GM18907 (cell line): Measurements from ENCODE around the gene ELK1.
A peak's percentile ranks its signal among the peaks of the same experiment; 100 is the strongest.
"Not testable (repeated sequence)": the region's sequence is repeated elsewhere in the genome, so short reads cannot be mapped to it uniquely, and the experiment has no call there.

Experiments
- ATAC-seq: cut with Tn5 transposase; IDR thresholded peaks from one replicate; pipeline ENCODE4 v1.9.1; 2021; ENCODE audit warnings: mild to moderate bottlenecking, moderate library complexity; ENCODE audit not compliant: unreplicated experiment

ELK1 gene, protein sequence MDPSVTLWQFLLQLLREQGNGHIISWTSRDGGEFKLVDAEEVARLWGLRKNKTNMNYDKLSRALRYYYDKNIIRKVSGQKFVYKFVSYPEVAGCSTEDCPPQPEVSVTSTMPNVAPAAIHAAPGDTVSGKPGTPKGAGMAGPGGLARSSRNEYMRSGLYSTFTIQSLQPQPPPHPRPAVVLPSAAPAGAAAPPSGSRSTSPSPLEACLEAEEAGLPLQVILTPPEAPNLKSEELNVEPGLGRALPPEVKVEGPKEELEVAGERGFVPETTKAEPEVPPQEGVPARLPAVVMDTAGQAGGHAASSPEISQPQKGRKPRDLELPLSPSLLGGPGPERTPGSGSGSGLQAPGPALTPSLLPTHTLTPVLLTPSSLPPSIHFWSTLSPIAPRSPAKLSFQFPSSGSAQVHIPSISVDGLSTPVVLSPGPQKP

DNA sequence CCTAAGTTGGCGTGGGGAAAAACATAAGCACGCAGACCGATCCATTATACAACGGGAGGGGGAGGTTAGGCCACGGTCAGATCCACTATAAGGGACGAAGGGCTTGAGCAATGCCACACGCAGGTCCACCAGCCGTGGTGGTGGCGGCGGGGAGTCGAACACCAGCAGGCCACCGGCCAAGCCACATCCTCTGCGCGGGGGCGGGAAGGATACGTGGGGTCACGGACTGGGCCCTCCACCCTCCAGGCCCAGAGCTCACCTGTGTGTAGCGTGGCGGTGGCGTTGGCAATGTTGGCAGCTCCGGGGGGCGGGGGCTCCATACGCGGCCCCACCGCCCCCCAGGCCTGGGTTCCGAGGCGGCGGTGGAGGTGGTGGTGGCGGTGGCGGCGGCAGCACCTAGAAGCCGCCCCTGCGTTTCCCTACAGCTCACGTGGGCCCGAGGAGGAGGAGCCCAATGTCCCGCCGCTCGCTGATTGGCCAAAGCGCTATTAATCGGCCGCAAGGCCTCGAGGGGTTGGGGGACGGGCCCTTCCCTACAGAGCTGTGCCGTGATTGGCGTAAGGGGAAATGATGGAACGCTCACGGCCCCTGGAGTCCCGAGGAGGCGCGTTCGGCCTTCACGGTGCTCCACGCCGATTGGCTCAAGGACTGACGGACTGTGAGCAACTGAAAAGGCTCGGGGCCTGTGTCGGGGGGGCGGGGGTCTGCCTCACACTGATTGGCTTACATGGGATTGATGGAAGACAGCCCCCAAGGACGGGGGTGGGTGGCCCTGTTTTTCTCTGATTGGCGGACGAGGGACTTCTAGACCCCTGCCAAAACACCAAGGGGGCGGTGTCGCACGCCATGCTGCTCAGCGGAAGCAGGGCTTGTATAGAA lies at the start of gene ELK1:
ELK1 (minus strand) TSS at position 400 of the 879 bp plus-strand sequence. CDS start 9,122 bp downstream, outside the sequence.
- peak; percentile 89 for ATAC-seq

DNA sequence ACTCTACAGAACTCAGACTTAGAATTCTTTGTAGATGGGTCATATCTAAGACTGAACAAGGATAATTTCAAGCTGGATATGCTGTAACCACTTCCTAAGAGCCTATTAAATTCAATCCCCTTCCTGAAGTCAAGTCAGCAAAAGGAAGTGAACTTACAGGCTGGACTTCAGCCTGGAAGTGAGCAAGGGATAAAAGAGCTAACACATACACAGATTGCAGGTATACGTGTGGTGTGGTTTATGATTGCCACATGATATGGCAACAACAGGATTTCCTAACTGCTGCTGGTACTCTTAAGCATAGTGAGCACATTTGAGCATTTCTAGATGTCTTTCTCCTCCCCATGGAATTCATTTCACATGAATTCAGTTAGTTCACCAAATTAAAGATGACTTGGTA lies 46.8 kb upstream of the ELK1 start:
- ATAC-seq, result no peak

DNA sequence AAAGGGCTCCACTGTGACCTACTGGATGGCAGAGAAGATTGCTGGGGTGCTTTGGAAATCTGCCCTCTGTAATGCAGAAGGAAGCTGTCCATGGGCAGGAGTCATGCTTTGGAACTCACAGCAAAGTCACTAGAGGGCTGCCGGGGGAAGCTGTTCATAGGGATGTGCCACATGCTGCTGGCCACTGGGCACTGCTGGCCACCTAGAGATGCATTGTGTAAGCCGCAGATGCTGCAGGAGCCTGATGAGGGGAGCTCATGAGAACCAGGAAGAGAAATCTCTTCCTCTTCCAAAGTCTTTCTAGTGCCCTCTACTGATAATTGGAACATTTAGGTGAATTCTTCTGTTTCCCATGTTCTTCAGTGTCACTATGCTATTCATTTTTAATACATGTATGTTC lies 39.8 kb upstream of the ELK1 start:
- no peak for ATAC-seq

DNA sequence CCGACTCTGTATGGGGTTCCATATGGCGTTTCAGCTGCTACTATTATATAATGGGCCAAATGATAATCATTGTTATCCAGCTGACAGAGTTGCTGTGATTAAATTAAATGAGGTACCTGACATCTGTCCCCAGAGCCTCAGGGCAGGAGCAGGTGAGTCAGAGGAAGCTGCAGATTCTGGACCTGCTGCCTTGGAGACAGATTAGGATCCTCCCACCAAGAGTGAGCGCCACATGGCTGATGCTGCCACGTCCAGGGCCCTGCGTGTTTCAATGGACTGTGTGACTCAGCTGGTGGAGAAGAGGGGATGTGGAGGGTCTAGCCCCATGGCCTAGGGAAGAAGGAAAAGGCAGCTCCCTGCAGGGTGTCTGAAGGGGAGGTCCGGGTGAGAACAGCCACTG lies 36.9 kb upstream of the ELK1 start:
- no peak for ATAC-seq

- ATAC-seq, result no peak
Observed at GRCh38 chrX:47683829-47684205, 33.5 kb upstream of the ELK1 start.

DNA sequence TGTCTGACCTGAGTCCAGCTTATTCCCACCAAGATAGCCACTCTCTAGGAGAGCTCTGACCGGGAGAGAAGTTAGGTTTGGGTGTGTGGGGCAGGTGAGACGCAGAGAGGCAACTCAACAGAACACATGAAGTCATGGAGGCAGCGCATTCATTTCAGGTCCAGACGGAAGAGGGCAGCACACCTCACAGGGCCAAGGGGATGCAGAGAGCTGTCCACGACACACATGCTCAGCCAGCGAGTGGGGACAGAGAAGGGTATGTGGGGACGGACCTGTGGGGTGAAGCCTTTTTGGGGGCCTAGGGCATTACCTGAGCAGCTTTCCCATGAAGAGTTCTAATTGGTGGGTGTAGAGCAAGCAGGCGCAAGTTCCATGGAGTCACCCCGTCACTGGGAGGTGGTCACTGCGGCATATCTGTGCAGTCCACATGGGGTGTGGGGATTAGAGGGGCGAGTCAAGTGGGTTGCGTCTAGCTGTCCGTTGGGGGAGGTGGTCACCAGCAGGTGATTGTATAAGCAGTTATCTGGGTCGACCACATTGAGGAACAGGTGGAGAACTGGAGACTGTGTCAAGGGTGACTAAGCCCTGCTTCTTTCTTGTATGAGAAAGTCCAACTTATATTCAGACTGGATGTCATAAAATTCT lies 32.9 kb upstream of the ELK1 start:
- ATAC-seq, result no peak

DNA sequence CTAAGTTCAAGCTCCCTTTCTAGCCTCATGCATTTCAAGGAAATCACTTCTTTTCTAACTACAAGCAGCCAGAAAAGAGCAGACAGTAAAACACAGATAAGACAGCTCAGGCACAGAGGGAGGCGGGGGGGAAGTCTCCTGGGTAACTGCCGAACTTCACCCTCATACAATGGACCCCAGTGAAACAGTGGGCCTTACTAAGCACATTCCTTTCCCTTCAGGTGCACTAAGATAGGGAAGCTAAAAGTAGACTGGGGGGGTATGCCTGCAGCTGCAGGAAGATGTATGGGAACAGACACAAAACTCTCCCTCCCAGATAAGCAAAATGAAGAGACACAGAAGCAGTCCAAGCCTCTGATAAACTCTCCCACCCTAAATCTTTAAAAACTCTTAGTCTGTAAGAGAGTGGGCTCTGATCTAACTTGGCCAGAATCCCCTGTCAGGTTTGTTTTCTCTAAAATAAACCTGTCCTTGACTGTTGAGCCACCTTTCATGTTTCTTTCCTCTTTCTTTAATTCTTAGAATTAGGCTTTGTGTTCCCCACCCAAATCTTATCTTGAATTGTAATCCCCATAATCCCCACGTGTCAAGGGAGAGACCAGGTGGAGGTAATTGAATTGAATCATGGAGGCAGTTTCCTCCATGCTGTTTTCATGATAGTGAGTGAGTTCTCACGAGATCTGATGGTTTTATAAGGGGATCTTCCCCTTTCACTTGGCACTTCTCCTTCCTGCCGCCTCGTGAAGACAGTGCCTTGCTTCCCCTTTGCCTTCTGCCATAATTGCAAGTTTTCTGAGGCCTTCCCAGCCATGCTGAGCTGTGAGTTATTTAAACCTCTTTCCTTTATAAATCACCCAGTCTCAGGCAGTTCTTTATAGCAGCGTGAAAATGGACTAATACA lies 25.8 kb upstream of the ELK1 start:
- ATAC-seq, result not testable (repeated sequence)

DNA sequence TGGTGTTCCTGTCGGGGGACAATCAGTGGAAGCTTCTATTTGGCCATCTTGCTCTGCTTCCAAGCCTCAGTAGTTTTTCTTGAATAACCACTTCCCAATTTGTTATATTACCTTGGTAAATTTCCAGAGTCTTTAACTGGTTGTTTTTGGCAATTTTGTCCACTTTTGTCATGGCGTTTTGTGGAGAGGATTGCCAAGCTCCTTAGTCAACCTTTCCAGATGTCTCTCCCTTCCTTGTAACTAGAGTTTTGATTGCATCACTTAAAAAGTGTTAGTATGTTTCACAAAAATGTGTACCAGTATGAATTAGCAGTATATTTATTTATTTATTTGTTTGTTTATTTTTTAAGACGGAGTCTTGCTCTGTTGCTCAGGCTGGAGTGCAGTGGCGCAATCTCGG lies 24.4 kb upstream of the ELK1 start:
- ATAC-seq, result no peak

- ATAC-seq, result not testable (repeated sequence)
Observed at GRCh38 chrX:47665797-47666196, 15.4 kb upstream of the ELK1 start.

- ATAC-seq, result no peak
Observed at GRCh38 chrX:47664737-47665136, 14.4 kb upstream of the ELK1 start.

DNA sequence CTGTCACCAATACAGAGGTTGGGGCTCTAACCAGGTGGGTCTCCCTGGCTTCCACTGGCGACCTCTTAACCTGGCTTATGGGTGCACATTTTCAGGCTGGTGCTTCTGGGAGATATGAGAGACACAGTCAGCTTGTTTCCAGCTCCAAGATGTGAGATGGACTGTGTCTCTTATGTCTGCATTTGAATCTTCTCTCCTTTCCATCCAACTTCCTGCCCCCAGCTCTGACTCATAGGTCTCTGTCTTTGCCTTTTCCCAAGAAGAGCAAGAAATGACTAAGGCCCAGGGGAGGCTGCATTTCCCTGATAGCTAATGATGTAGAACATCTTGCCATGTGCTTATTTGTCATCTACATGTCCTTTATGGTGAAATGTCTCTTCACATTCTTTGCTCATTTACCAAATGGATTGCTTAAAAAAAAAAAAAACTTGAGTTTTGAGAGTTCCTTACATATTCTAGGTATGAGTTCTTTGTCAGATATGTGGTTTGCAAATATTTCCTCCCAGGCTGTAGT lies 11.8 kb upstream of the ELK1 start:
- ATAC-seq, result no peak

- no peak for ATAC-seq
Observed at GRCh38 chrX:47661539-47661938, 11.2 kb upstream of the ELK1 start.

- no peak for ATAC-seq
Observed at GRCh38 chrX:47659421-47659726, 9.0 kb upstream of the ELK1 start.

DNA sequence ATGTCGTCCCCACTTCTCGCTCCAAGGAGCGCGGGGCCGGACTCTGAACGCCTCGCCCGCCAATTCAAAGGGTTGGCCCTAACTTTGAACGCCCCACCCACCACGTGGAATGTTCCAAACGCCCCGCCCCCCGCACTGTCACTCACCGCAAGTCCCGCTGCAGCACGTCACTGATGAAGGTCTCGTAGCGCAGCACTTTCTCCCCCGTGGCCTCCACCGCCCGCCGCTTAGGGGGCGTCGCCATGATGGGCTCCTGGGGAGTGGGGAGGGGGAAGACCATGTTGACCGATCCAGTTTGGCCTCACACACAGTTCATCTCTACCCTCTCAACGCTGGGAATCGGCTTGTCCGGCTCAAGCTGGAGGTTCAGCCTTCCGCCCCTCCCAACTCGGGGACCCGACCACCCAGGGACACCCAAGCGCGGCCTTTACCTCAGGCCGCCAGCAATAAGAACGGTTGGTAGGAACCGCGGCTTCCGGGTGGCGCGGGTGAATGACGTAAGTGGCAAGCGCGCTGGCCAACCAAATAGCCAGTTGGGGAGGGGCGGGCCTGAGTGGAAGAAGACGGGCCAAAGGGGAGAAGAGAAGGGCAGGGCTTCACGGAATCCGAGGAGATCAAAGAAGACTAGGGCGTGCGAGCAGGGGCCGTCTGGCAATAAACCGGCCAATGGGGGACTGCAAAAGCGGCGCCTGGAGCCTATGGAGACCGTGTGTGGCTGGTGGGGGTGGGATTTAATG lies 8.5 kb upstream of the ELK1 start, which contains the start of gene UXT:
UXT (minus strand) TSS at position 497 of the 737 bp plus-strand sequence; CDS start at position 244, 253 bp downstream.
- peak; percentile 78 for ATAC-seq

DNA sequence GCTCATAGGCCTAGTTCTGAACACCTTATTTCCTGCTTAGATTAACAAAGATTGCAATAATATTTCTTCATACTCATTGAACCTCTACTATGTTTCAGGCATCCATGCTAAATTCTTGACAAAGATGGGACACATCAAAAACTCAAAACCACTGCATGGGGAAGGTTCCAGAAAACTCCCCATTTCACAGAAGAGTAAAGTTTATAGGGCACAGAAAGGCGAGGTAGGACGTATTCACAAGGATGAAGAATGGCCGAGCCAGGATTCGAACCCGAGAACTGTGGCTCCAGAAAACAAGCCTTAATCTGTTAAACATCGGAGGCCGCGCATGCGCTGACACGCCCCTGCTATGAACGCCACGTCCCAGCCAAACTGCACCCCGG lies 7.9 kb upstream of the ELK1 start:
- ATAC-seq, result no peak

GRCh38 chrX:47651043-47651905 lies 911 bp upstream of the ELK1 start:
- no peak for ATAC-seq

- ATAC-seq, result no peak
Observed at GRCh38 chrX:47649781-47650163, 591 bp downstream of the ELK1 start.

- no peak for ATAC-seq
Observed at GRCh38 chrX:47649271-47649670, 1.1 kb downstream of the ELK1 start.

GRCh38 chrX:47648376-47648775 lies 2.0 kb downstream of the ELK1 start:
- ATAC-seq, result no peak
